ENCODE measurements around the gene MBNL1.

Gene MBNL1

GRCh38 chr3:152251916-152252315, 16.8 kb upstream of the MBNL1 start:
- no peak overlapping the region for H3K4me3 ChIP-seq (ENCODE audit: low read depth, low read length)
- no peak for DNase-seq (ENCODE audit: low read depth)
- no peak for TF ChIP-seq CTCF (IDR thresholded peaks at IDR 0.05; ENCODE audit: low read depth, low read length, missing control alignments)

- no peak for DNase-seq (ENCODE audit: low read depth)
- TF ChIP-seq CTCF (IDR thresholded peaks at IDR 0.05; ENCODE audit: low read depth, low read length, missing control alignments), result no peak
- no peak overlapping the region for H3K4me3 ChIP-seq (ENCODE audit: low read depth, low read length)
These were observed 16.0 kb upstream of the MBNL1 start for GRCh38 chr3:152252755-152253154.

- DNase-seq (ENCODE audit: low read depth), result no peak
- no peak overlapping the region for H3K4me3 ChIP-seq (ENCODE audit: low read depth, low read length)
- TF ChIP-seq CTCF (IDR thresholded peaks at IDR 0.05; ENCODE audit: low read depth, low read length, missing control alignments), result no peak
These were observed 15.2 kb upstream of the MBNL1 start for GRCh38 chr3:152253514-152253913.

GRCh38 chr3:152254041-152254440, 14.7 kb upstream of the MBNL1 start:
- H3K4me3 ChIP-seq (ENCODE audit: low read depth, low read length), result no peak overlapping the region
- TF ChIP-seq CTCF (IDR thresholded peaks at IDR 0.05; ENCODE audit: low read depth, low read length, missing control alignments), result no peak

GRCh38 chr3:152255290-152255689, 13.4 kb upstream of the MBNL1 start:
- no peak overlapping the region for H3K4me3 ChIP-seq (ENCODE audit: low read depth, low read length)
- DNase-seq (ENCODE audit: low read depth), result no peak
- TF ChIP-seq CTCF (IDR thresholded peaks at IDR 0.05; ENCODE audit: low read depth, low read length, missing control alignments), result no peak

More at GRCh38 chr3:152254041-152254440, 14.7 kb upstream of the MBNL1 start:
- no peak for DNase-seq (ENCODE audit: low read depth)

- no peak for TF ChIP-seq CTCF (IDR thresholded peaks at IDR 0.05; ENCODE audit: low read depth, low read length, missing control alignments)
- no peak overlapping the region for H3K4me3 ChIP-seq (ENCODE audit: low read depth, low read length)
- DNase-seq (ENCODE audit: low read depth), result no peak
These were observed 11.7 kb upstream of the MBNL1 start for GRCh38 chr3:152256851-152257562.

GRCh38 chr3:152257563-152258035, 11.1 kb upstream of the MBNL1 start:
- DNase-seq (ENCODE audit: low read depth), result peak; percentile 71
- no peak overlapping the region for H3K4me3 ChIP-seq (ENCODE audit: low read depth, low read length)
- no peak for TF ChIP-seq CTCF (IDR thresholded peaks at IDR 0.05; ENCODE audit: low read depth, low read length, missing control alignments)

Measured in GM12864 (cell line).